Epithelial cell of prostate (primary cell): ENCODE results near the gene KIFC3.
A peak's percentile ranks its signal among the peaks of the same experiment; 100 is the strongest.

Experiments used
- DNase-seq: peaks from one replicate; pipeline ENCODE4 v3.0.0-alpha.2; 2011; ENCODE audit warnings: low read depth, low spot score
- H3K27ac ChIP-seq: fragments of 450-650 bp; 2 replicates; pipeline ENCODE4 v1.5.1; 2017; ENCODE audit warnings: mild to moderate bottlenecking

KIFC3 gene

DNA sequence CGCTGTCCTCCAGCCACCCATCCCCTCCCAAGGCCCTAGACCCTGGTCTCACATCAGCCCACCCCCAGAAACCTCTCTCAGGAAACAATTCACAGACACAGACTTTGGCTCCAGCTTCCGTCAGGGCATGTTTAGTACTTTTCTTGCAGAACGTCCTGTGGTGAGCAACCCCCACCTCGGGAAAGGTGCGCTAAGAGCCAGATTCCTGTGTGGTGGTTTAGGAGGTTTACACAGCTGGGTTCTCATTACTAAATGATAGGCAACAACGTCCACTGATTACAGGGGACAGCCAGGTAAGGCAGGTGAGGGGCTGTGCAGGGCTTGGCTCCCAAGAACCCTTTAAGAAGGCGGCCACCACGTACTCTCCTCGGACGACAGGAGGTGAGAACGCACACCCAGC is 29.3 kb downstream of the KIFC3 start:
- no peak for DNase-seq
- no peak overlapping the region for H3K27ac ChIP-seq

DNA sequence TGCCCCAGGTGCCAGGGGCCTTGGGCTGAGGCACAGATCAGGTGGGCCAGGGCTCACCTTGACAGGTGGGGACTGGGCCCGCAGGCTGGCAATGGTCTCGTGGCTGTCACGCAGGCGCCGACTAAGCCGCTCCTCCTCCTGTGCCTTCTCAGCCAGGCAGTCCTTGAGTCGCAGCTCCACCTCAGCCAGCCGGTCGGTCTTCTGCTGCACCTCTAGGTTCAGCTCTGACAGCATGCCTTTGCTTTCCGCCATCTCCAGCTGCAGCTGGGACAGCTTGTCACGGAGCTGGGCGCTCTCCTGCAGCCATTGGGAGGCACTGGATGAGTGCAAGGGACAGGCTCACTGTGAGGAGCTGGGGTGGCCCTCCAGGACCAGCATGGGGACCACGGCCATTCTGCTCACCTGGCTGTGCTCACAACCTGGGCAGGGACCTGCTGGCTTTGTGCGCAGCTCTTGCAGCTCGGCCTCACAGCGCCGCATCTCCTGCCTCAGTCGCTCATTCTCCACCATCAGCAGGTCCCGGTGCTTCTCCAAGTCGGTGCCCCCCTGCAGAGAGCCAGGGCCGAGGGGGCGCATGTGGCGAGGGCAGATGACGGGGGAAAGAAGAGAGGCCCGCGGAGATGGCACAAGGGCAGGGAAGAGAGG is 31.0 kb downstream of the KIFC3 start:
- no peak for DNase-seq
- no peak overlapping the region for H3K27ac ChIP-seq

DNA sequence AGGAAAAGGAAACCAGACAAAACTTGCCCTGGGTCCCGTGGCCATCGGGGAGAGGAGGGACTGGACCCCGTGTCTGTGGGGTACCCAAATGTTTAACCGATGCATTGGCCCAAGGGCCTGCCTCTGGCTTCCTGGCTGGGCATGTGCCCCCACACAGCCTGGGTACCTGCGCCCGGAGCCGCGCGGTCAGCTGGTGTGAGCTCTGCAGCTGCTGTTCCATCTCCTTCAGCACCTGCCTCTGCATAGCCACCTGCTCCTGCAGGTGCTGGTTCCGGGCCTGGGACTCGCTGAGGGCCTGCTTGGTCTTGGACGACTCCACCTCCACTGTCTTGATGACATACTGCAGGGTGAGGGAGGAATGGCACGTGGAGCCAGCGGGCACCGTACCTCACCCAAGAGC is 31.9 kb downstream of the KIFC3 start:
- DNase-seq: no peak

DNA sequence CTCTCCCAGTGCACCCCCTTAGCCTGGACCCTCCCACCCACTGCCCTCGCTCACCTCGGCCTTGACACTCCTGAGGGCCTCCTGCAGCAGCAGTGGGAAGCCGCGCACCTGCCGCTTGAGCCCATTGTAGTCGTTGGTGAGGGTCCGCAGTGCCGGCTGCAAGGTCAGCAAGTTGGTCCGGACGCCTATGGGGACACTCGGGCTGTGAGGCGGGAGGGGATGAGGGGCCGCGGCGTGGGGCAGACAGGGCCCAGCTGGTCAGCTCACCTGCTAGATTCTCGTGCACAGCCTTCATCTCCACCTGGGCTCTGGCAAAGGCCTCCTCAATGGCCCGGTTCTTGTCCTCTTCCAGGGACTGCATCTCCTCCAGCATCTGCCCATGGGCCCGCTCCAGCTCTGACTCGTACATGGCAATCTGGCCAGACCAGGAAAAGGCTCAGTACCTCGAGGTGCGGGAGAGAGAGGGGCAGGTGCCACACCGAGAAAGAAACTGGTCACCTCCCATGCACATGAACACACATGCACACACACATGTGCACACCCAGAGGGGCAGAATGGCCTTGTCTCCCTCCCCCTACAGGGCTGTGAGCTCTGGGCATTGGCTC is 32.6 kb downstream of the KIFC3 start:
- H3K27ac ChIP-seq: no peak overlapping the region
- DNase-seq: no peak

More for the DNA sequence above, 31.9 kb downstream of the KIFC3 start:
- no peak overlapping the region for H3K27ac ChIP-seq

DNA sequence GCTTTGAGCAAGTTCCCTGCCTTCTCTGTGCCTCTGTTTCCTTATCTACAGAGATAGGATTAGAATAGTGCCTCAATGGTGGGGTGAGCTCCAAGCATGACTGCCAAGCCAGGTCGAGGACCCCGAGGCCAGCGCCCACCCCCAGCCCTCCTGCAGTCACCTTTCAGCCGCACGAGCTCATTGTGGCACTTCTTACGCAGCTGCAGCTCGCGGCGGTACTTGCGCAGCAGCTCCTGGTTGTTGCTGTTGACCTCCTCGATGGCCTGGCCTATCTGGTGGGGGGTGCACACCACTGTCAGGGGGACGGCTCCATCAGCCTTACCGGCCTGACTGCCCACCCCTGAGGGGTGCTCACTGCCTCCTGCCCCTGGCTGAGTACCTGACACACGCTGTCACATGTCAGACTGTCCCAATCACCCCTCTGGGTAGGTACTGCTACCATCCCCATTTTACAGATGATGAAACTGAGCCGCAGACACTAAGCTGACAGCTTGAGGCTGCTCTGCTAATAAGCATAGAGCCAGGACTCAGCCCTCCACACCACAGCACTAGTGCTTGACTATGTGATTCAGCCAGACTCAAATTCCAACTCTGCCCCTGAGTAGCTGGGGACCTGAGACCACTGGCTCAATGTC is 35.5 kb downstream of the KIFC3 start:
- no peak for DNase-seq
- H3K27ac ChIP-seq: no peak overlapping the region

DNA sequence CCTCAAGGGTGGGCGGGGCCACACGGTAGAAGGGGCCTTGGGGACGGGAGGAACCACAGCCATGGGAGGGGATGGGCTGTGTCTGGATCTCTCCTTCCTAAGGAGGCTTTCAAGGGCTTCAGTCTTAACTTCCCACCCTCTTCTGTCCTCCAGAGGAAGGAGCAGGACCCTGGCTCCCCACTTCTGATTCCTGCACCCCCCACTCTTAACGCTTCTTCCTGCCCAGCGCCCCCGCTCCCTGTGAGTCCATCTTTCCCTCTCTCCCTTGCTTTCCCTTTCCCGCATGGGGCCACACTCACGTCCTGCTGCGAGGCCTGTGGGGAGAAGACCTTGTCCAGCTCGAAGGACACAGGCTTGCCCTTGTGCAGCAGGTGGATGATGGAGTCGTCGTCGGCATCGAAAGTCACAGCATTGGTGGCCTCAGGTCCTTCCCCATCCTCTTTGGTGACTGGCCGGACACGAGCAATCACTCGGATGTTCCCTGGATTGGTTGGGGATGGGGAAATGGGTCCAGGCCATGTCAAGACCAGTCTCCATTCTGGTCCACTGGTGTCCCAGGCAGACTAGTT is 37.0 kb downstream of the KIFC3 start:
- H3K27ac ChIP-seq: peak overlapping the region; percentile 80
- DNase-seq: no peak

DNA sequence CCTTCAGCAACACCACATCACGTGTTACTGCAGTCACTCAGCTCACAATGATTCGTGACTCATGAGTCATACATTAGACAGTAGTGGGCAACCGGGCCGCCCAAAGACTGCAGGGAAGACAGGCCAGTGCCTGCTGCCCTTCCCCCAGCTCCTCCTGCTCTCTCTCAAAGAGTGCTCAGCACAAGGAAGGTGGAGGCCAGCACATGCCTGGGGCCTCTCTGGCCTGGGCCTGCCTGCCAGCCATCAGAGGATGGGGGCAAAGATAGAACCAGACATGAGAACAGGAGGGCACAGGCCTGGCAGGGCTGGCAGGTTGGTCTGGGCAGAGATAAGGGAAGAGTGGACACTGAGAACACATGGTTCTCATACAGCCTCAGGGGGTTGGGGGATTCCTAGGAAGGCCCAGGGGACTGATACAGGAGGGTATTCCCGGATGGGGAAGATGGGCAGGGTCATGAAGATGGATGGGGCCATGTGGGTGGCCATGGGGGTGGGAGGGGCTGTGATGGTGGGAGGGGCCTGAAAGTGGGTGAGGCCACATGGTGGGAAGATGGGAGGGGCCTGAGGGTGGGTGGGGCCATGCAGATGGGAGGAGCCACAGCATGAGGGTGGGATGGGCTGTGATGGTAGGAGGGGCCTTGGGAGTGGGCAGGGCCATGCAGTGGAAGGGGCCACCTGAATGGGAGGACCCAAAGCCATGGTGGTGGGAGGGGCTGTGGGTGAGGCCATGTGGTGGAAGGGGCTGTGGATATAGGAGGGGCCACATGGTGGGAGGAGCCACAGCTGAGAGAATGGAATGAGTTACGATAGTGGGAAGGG is 37.7 kb downstream of the KIFC3 start:
- peak overlapping the region; percentile 80 for H3K27ac ChIP-seq
- peak; percentile 67 for DNase-seq

DNA sequence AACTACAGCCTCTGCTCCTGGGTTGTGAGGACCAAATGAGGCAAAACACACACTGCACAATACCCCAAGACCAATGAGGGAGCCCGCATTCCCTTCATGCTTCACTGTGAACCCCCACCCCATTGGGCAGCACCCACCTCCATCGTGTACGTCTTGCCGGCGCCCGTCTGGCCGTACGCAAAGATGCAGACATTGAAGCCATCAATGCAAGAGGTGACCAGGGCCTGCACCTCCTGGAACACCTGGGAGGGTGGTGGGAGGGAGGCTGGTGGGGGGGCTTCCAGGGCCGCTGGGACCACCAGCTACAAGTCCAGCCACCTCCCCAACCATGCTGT is 38.3 kb downstream of the KIFC3 start:
- H3K27ac ChIP-seq: peak overlapping the region; percentile 80
- no peak for DNase-seq

DNA sequence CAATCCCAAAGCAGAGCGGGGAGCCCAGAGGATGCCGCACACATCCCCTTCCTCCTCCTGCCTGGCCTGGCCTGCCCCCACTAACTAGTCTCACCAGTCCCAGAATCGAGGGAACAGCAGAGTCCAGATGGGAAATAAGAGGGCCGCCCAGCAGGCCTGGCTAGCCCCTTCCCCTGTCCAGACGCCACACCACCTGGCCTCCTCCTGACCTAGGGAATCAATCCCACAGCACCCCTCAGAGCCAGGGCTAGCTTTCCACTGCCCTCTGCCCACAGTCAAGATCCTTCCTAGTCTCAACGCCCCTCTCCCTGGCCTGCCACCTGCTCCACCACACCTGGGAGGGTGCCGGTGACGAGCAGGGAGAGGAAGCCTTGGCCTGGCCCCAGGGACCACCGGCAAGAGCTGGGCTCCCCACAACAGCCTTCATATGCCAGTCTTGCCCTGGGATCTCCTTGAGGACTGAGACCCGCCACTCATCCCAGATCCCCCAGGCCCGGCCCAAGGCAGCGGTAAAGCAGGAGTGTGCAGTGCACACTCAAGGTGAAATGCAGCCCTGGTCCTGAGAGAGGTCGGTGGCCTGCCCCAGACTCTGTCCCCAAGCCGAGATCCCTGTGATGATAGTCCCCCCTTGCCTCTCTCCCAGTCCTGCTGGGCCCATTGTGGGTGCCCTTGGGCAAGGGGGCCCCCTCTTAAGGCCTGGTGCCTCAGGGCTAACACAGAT is 38.8 kb downstream of the KIFC3 start:
- DNase-seq: no peak
- H3K27ac ChIP-seq: peak overlapping the region; percentile 80

DNA sequence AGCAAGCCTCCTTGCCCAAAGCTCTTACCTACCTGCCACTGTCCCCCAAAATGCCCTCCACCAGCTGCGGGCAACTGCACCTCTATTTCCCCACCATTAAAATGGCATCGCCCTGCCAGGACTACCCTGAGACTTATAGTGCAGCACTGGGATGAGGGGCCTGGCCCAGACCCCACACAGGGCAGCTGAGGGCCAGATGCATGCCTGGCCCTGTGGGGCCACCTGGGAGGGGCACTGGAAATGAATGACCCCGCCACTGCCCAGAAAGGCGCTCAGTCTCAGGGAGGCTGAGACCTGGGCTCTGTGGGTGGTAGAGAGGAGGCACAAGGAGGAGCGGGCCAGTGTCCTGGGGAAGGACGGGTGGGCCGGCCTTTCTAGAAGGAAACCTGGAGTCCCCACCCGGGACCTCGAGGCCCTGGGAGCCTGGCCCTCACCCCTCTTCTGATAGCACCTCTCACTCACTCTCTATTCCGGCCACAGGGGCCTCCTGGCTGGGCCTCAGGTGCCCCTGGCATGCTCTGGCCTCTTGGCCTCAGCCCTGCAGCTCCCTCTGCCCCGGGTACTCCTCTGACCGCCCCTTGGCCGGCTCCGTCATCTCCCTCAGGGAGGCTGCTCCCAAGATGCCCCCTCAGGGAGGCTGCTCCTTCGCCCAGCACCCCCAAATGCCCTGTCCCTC is 39.8 kb downstream of the KIFC3 start:
- no peak overlapping the region for H3K27ac ChIP-seq
- no peak for DNase-seq

DNA sequence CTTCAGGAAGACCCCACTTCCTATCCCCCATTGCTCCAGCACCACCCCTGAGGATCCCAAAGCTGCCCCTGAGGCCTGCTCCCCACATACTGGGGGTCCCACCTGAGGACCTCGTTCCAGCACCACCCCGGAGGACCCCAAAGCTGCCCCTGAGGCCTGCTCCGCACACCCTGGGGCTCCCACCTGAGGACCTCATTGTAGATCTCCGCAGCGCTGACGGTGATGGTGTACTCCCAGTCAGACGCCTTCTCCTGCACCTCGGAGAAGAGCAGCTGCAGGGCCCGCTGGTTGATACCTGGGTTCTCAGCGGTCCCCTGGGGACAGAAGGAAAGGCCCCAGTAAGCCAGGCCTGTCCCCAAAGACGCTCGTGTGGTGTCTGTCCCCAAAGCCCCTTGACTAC is 40.3 kb downstream of the KIFC3 start:
- H3K27ac ChIP-seq: no peak overlapping the region
- no peak for DNase-seq

DNA sequence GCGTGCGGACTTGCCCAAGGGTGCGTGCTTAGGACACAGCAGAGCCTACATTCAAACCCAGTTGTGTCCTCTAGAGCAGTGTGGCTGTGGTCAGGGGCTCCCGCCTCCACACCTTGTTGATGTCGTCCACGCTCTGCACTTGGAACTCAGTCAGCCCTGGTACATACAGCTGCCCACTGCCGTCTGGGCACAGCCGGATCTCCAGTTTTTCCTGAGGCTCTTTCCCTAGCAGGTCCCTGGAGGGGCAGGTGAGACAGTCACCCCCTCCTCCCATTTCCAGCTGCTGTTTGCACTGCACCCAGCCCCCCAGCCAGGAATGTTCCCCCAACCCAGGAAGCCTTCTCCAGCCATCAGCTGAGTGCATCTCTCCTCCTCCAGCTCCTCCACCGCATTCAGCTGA is 41.0 kb downstream of the KIFC3 start:
- no peak for DNase-seq
- no peak overlapping the region for H3K27ac ChIP-seq

DNA sequence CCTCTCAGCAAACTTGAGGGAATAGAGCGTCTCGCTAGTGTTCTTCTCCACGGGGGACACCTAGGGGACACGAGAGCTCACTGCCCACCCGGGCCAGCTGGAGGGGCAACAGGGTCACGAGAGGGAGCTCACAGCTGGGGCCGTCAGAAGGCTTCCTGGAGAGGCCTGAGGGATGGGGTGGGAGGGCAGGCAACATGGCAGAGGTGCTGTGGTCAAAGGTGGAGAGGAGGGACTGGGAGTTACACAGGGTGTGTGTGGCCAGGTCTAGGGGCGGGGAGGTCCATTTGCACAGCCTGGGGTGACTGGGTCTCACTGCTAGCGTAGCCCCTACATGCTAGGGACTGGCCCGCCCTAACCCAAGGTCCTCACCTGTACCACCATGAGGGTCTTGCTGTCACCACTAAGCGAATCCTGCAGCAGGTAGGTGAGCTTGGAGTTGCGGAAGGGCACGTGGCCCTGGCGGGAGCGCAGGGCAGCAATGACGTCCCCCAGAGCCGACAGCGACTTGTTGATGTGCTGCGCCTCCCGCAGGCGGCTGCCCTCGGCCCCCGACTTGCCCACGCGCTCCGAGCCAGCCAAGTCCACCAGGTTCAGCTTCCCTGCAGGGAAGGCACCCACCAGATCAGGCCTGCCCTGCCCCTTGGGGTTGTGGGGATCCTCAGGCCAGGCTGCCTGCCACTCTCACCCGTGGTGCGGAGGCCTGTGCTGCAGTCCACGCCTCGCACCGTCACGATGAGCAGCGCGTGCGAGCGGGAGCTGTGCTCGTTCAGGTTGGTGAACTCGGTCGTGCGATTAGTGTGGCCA is 41.7 kb downstream of the KIFC3 start:
- H3K27ac ChIP-seq: no peak overlapping the region
- DNase-seq: no peak

DNA sequence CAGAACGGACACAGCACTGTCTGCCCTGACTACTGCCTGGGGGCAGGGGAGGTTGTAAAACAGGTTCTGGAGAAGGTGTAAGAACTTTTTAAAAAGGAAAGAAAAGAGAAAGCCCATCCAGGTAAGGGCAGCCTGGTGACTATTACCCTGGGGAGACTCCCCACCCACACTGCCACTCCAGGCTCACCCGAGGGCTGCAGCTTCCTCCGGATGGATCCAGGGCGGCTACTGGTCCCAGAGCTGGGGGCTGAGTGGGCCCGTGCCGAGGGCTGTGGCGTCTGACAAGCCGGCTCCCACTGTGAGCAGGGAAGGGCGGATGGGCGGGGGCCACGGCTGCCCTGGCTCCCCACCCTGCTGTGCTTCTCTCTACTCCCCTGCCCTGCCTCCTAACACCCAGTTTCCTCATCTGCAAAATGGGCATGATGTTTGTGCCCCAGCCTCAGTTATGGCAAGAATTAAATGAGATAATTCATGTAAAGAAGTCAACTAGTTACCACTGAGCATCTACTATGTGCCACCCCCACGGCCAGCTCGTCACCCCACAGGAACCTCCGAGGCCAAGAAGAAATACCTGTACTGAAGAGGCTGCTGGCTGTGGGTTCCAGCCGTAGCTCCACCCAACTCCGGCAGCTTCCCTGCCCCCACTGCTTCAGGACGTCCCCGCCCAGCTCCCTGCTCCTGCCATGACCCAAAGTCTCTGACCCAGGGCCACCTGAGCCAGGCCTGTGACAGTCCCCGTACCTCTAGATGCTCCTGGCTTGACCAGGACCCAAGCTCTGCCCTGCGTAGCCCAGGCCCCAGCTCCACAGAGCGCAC is 42.5 kb downstream of the KIFC3 start:
- no peak for DNase-seq
- no peak overlapping the region for H3K27ac ChIP-seq

DNA sequence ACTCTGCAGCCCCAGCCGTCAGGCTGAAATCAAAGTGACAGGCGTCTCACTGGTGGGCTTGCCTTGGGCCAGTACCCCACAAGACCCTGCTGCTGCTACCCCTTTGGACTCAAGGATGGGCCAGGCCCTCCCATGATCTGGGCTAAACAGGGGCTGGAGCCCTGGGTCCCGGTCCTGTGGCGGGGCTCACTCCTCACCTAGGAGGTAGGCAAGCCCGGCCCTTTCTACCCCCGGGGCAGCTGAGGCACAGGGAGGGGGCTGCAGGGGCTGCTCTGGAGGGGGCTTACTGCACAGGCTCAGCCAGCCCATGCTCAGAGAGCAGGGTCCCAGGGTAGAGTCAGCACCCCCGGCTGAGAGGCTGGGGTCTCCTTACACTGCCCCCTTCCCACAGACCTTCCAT is 43.2 kb downstream of the KIFC3 start:
- DNase-seq: no peak
- no peak overlapping the region for H3K27ac ChIP-seq

DNA sequence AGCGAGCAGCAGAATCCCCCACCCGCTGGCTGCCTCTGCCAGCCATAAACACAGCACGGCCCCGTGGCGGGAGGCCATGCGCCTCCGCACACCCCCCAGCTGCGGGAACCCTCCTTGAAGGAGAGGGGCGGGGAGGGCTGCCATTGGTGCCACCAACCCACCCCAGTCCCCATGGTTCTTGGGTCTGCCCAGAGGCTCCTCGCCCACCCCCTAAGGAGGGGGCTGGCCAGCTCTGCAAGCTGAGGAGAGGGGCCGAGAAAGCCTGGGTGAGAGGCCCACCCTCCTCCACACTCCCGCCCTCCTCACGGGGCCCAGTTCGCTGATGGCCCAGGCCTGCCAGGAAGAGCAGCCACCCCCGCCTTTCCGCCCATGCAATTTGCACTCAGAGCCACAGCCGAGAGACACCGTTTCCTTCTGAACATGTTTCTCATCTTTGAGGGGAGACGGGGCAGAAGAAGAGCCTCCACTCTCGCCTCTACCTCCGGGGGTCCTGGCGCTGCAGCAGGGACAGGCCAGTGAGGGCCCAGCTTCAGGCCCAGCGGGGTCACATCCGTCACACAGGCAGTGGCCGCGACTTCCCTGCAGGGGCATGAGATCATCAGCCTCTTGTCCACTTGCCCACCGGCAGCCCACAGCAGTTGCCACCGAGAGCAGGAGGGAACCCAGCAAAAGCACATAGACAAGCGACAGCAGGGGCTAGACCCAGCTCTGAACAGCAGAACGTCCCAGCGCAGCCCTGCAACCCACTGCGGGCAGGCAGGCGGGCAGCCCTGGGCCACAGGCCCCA is 43.8 kb downstream of the KIFC3 start:
- no peak for DNase-seq
- no peak overlapping the region for H3K27ac ChIP-seq

DNA sequence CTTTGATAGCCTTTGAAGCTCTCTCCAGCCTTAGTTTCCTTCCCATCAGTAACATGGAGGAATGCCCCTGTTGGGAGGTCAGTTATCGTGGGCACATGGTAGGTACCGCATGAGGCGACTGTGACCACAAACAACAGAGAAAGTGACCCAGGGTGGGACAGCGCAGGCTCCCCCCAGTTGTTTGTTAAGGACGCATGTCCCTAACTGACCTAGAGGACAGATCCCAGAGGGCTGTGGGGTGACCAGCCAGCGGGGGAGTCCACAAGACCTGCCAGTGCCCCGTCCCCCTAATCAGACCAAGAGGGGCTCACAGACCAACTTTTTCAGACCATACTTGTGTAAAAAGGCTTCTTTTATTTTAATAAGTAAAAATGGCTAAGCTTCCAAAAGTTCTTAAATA is 44.4 kb downstream of the KIFC3 start:
- no peak overlapping the region for H3K27ac ChIP-seq
- no peak for DNase-seq
